ENCODE results near the gene RALGPS1. TPM values are rescaled to one million over a fixed set of nuclear protein-coding genes. Genes with fewer than 3 reads are reported as not detected.

Gene RALGPS1
- total RNA-seq, 2 donors from 2014 or later, result 7.6 to 18.5 TPM

DNA sequence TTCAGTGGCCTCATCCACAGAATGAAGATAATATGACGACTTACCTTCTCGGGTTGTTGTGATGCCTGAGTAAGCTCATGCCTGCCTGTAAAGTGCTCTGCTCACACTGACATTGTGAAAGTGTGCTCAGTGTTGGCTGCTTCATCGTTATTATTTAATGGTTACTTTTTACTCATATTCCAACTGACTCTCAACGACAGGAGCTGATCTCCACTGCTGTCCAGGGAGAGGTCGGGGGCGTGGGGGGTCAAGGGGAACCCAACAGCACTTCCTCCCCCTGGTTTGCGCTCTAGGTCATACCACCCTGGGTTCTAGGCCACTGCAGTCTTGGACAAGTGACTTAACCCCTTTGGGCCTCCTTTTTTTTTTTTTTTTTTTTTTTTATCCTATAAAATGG lies 260.7 kb downstream of the RALGPS1 start:
- DNase-seq (ENCODE audit: low spot score), result no peak
- ATAC-seq (ENCODE audit: insufficient number of reproducible peaks, low FRiP score, low read depth), result no peak

DNA sequence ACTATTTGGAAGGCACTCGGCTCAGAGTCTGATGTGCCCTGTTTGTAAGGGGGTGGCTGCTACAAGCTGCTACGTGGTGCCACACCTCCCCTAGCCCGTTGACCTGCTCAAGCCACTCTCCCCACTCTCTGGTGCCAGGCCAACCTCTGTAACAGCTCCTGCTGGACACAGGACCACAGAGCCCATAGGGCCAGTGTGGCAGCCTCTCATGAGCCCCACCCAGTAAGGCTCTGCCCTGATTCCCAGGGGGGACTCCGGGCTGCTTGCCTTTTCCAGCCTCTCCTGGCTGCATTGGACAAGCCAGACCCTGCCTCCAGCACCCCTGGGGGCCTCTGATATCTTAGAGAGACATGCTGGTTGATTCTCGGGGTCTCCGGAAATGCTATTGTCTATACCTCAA lies 261.2 kb downstream of the RALGPS1 start:
- H3K4me3 ChIP-seq, result no peak overlapping the region
- TF ChIP-seq, protein P1, sequence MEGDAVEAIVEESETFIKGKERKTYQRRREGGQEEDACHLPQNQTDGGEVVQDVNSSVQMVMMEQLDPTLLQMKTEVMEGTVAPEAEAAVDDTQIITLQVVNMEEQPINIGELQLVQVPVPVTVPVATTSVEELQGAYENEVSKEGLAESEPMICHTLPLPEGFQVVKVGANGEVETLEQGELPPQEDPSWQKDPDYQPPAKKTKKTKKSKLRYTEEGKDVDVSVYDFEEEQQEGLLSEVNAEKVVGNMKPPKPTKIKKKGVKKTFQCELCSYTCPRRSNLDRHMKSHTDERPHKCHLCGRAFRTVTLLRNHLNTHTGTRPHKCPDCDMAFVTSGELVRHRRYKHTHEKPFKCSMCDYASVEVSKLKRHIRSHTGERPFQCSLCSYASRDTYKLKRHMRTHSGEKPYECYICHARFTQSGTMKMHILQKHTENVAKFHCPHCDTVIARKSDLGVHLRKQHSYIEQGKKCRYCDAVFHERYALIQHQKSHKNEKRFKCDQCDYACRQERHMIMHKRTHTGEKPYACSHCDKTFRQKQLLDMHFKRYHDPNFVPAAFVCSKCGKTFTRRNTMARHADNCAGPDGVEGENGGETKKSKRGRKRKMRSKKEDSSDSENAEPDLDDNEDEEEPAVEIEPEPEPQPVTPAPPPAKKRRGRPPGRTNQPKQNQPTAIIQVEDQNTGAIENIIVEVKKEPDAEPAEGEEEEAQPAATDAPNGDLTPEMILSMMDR (IDR thresholded peaks at IDR 0.05), result no peak
- DNase-seq (ENCODE audit: low spot score) (no peak), ATAC-seq (ENCODE audit: insufficient number of reproducible peaks, low FRiP score, low read depth) (no peak)
- H3K27me3 ChIP-seq (replicated peaks; ENCODE audit: insufficient read depth), result no peaks in the 10 kb centered on the region
- peaks cover 10 to 24% of the 10 kb centered on the region in 2 donors for H3K4me1 ChIP-seq (ENCODE audit: control insufficient read depth in 1 of 2, low read depth in 2 of 2)
- H3K9me3 ChIP-seq, result no peaks in the 10 kb centered on the region
- no peak overlapping the region for H3K27ac ChIP-seq
- no peaks in the 10 kb centered on the region for H3K36me3 ChIP-seq

More for the DNA sequence above, 260.7 kb downstream of the RALGPS1 start:
- H3K36me3 ChIP-seq, result no peaks in the 10 kb centered on the region
- H3K4me3 ChIP-seq, result no peak overlapping the region
- TF ChIP-seq, protein P1 (IDR thresholded peaks at IDR 0.05), result no peak
- H3K27ac ChIP-seq, result no peak overlapping the region
- H3K4me1 ChIP-seq (ENCODE audit: control insufficient read depth in 1 of 2, low read depth in 2 of 2), result peaks cover 10 to 19% of the 10 kb centered on the region in 2 donors
- H3K9me3 ChIP-seq, result no peaks in the 10 kb centered on the region
- H3K27me3 ChIP-seq (replicated peaks; ENCODE audit: insufficient read depth), result no peaks in the 10 kb centered on the region

DNA sequence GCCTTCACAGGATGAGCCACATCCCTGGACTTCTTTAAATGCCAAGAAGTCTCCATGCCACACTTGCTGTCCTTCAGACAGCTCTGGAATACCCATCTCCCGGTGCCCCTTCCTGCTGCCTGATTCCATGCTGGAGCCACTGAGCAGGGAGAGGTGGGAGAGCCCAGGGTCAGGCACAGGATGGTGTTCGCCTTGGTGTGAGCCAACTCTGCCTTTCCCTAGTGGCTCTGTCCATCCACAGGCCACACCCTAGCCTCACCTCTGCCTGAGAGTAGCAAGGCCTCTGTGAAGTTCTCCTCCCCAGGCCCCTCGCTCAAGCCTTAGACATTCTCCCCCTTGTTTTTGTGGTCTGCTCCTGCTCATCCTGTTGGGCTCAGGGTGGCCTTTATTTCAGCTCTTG lies 262.0 kb downstream of the RALGPS1 start:
- TF ChIP-seq, protein P1 (IDR thresholded peaks at IDR 0.05), result no peak
- no peaks in the 10 kb centered on the region for H3K36me3 ChIP-seq
- DNase-seq (ENCODE audit: low spot score) (no peak), ATAC-seq (ENCODE audit: insufficient number of reproducible peaks, low FRiP score, low read depth) (no peak)
- no peaks in the 10 kb centered on the region for H3K9me3 ChIP-seq
- H3K27me3 ChIP-seq (replicated peaks; ENCODE audit: insufficient read depth), result no peaks in the 10 kb centered on the region
- no peak overlapping the region for H3K27ac ChIP-seq
- H3K4me1 ChIP-seq (ENCODE audit: control insufficient read depth in 1 of 2, low read depth in 2 of 2), result peaks cover 10 to 28% of the 10 kb centered on the region in 2 donors
- no peak overlapping the region for H3K4me3 ChIP-seq

DNA sequence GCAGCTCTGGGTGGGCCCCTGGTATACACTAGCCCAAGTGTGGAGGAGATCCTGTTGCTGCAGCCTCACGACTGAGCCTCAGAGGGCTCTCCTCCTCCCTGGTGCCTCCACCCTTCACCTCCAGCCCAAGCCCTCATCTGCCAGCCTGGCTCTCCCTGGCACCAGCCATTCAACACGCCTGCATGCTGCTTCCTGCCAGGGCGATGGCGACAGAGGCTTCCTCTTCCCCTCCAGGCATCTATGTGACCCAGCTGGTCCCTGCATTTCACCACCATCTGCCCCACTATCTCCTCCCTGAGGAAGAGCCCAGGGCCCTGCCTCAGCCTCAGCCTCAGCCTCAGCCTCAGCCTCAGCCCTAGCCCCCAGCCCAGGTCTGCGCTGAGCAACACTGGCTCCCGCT lies 262.6 kb downstream of the RALGPS1 start:
- H3K9me3 ChIP-seq, result no peaks in the 10 kb centered on the region
- TF ChIP-seq, protein P1 (IDR thresholded peaks at IDR 0.05), result no peak
- no peak overlapping the region for H3K4me3 ChIP-seq
- no peaks in the 10 kb centered on the region for H3K36me3 ChIP-seq
- H3K27me3 ChIP-seq (replicated peaks; ENCODE audit: insufficient read depth), result no peaks in the 10 kb centered on the region
- H3K4me1 ChIP-seq (ENCODE audit: control insufficient read depth in 1 of 2, low read depth in 2 of 2), result peaks cover 10 to 28% of the 10 kb centered on the region in 2 donors
- ATAC-seq (ENCODE audit: insufficient number of reproducible peaks, low FRiP score, low read depth) (no peak), DNase-seq (ENCODE audit: low spot score) (no peak)
- no peak overlapping the region for H3K27ac ChIP-seq

DNA sequence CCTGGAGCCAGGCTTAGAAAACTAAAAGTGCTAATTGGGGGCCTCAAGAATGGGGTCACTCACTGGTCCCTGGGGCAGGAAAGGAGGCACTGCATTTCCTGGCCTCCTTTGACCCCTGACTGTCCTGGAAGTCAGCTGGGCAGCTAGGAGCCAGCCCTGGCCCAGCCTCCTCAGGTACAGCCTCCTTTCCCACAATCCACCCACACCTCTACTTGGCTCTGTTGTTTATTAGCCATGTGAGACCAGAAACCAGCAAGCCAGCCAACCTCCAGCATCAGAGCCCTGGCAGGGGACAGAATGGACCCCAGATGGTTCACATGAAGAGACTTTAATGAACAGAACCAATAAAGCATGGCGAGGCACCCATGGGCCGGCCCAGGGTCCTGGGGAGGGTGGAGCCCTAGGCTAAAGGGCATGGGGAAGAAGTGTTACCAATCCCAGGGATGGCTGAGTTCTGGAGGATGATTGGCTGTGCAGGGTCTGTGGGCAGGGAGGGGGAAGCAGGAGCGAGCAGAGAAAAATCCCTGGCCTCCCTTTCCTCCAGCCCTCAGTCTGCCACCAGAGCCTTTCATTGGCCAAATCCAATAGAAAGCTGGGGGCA lies 263.2 kb downstream of the RALGPS1 start:
- TF ChIP-seq, protein P1 (IDR thresholded peaks at IDR 0.05), result no peak
- ATAC-seq (ENCODE audit: insufficient number of reproducible peaks, low FRiP score, low read depth), result no peak
- Histone ChIP-seq H3K4me1 (ENCODE audit: control insufficient read depth in 1 of 2, low read depth in 2 of 2) (peaks cover 10 to 28% of the 10 kb centered on the region in 2 donors), H3K27me3 (replicated peaks; ENCODE audit: insufficient read depth) (no peaks in the 10 kb centered on the region), H3K4me3 (no peak overlapping the region), H3K27ac (no peak overlapping the region), H3K36me3 (no peaks in the 10 kb centered on the region), H3K9me3 (no peaks in the 10 kb centered on the region)
- no peak for DNase-seq (ENCODE audit: low spot score)
